ENCODE data around the gene AXIN1. TPM values are rescaled to one million over a fixed set of nuclear protein-coding genes. Genes with fewer than 3 reads are reported as not detected.

The AXIN1 gene, protein sequence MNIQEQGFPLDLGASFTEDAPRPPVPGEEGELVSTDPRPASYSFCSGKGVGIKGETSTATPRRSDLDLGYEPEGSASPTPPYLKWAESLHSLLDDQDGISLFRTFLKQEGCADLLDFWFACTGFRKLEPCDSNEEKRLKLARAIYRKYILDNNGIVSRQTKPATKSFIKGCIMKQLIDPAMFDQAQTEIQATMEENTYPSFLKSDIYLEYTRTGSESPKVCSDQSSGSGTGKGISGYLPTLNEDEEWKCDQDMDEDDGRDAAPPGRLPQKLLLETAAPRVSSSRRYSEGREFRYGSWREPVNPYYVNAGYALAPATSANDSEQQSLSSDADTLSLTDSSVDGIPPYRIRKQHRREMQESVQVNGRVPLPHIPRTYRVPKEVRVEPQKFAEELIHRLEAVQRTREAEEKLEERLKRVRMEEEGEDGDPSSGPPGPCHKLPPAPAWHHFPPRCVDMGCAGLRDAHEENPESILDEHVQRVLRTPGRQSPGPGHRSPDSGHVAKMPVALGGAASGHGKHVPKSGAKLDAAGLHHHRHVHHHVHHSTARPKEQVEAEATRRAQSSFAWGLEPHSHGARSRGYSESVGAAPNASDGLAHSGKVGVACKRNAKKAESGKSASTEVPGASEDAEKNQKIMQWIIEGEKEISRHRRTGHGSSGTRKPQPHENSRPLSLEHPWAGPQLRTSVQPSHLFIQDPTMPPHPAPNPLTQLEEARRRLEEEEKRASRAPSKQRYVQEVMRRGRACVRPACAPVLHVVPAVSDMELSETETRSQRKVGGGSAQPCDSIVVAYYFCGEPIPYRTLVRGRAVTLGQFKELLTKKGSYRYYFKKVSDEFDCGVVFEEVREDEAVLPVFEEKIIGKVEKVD
- 41.5 and 88.6 TPM in 2 replicates for total RNA-seq (2011; cell fraction: chromatin; rRNA removed; ENCODE audit: low replicate concordance)
- total RNA-seq (2011; cell fraction: nucleolus; rRNA removed), result 39.7 and 42.5 TPM in 2 replicates
- 23.8 and 31.0 TPM in 2 replicates for total RNA-seq (2011; cell fraction: nucleoplasm; rRNA removed)
- total RNA-seq (2014; rRNA removed) (53.9 and 65.3 TPM in 2 replicates), total RNA-seq (2014; rRNA removed; fragmentation: Illumina TruSeq; extraction: Trizol) (13.1 and 16.0 TPM in 2 replicates), total RNA-seq (2015; rRNA removed; fragmentation: Illumina TruSeq; extraction: Trizol) (28.1 and 28.6 TPM in 2 replicates), total RNA-seq (2021) (49.9 and 58.0 TPM in 2 replicates), polyA plus RNA-seq (2011; rRNA removed) (7.4 and 13.0 TPM in 2 replicates), polyA plus RNA-seq (2014; fragmentation: Illumina TruSeq; extraction: Trizol) (25.9 and 36.3 TPM in 2 replicates), polyA plus RNA-seq (2014; fragmentation: Nextera tagmentation; extraction: Ambion mirVana) (under 1 TPM; 0.42 to 0.77 TPM), polyA plus RNA-seq (2014; rRNA removed) (36.8 and 40.5 TPM in 2 replicates), polyA minus RNA-seq (2011; rRNA and poly(A)+ RNA removed) (9.0 and 13.1 TPM in 2 replicates), Bru-seq, nascent RNA (percentile 74 among the genes with signal in this experiment), BruChase-seq, experiment 1, labeled RNA remaining after a 2-hour chase (percentile 74 among the genes with signal in this experiment), BruChase-seq, experiment 2, labeled RNA remaining after a 6-hour chase (percentile 76 among the genes with signal in this experiment)
- 13.6 and 26.9 TPM in 2 replicates for polyA plus RNA-seq (2011; cell fraction: cytosol; rRNA removed)
- polyA plus RNA-seq (2011; cell fraction: nucleus; rRNA removed), result 20.6 and 36.7 TPM in 2 replicates
- 26.0 and 33.9 TPM in 2 replicates for polyA plus RNA-seq (2012)
- 16.1 and 34.2 TPM in 2 replicates for polyA minus RNA-seq (2011; cell fraction: cytosol; rRNA and poly(A)+ RNA removed)
- 14.3 and 14.4 TPM in 2 replicates for polyA minus RNA-seq (2011; cell fraction: nucleus; rRNA and poly(A)+ RNA removed)
- long read RNA-seq, experiment 1, transcript AXIN1-202 (10 exons, 3,324 nt), result major isoform, 29 of 144 reads
- long read RNA-seq, experiment 1, partial matches to known transcripts, result 61 of 144 reads
- long read RNA-seq, experiment 1, other reads (novel, unspliced or antisense), result 50 of 144 reads
- long read RNA-seq, experiment 2, transcript AXIN1-202 (10 exons, 3,324 nt), result major isoform, 12 of 67 reads
- long read RNA-seq, experiment 2, partial matches to known transcripts, result 26 of 67 reads
- long read RNA-seq, experiment 2, other reads (novel, unspliced or antisense), result 25 of 67 reads
- long read RNA-seq, experiment 3, partial matches to known transcripts, result 4 of 11 reads
- long read RNA-seq, experiment 3, other reads (novel, unspliced or antisense), result 4 of 11 reads

DNA sequence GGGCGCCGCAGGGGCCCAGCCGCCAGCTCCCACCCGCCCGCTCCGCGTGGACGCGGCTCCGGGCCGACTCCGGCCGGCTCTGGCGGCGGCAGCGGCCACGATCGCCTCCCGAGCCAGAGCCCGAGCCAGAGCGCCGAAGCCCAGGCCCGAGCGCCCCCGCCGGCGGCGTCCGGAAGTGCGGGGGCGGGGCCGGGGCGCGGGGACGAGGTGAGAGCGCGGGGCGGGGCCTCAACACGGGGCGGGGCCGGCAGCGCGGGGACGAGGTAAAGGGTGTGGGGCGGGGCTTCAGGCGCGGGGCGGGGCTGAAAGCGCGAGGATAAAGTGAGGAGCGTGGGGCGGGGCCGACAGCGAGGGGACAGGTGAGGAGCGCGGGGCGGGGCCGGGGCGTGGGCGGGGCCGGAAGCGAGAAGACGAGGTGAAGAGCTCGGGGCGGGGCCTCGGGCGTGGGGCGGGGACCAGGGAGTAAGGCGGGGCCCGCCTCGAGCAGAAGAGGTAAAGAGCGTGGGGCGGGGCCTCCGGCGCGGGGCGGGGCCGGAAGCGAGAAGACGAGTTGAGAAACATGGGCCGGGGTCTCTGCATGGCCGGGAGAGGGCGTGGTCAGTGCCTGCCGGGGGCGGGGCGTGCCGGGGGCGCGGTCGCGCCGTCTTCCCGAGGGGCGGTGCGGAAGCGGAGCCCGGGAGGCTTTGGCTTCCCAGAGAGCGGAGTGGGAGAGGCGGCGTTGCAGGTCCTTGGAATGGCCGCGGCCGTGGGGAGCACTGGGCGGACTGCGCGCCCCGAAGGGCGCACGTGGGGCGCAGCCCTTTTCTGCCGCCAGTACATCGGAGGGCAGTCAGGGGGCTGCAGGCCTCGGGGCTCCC is at the start of gene AXIN1:
Gene AXIN1, minus strand, starts transcription at position 177 of the 857 bp plus-strand sequence. CDS start 5,698 bp downstream, outside the sequence.
- ATAC-seq, result peak; percentile 89
- H3K36me3 ChIP-seq (ENCODE audit: control insufficient read depth, insufficient read depth, low read length), result peaks cover 27% of the 10 kb centered on the region
- intact Hi-C loops (cut with micrococcal nuclease), result loop anchor here (5.0 kb wide), 1 partner anchor 115 kb away; no protein-coding TSS in a partner anchor
- peak within 1 kb of the TSS; percentile 81 for H3K27ac ChIP-seq (ENCODE audit: extremely low read depth, low read depth, low read length)
- peaks cover 3% of the 10 kb centered on the region for H3K9me1 ChIP-seq (ENCODE audit: control insufficient read depth, insufficient read depth, low read length)
- ChIA-PET CTCF (ENCODE audit: low intra/inter-chr PET ratio) (no interaction called here), POLR2A (interaction anchor here (0.5 to 1.4 kb wide), 5 partner anchors 13 to 369 kb away, joined by 3 to 5 read pairs (median 3); no protein-coding TSS in a partner anchor)
- DNase-seq (ENCODE audit: extremely low read depth in 1 of 4, low spot score in 3 of 4), result peak; percentile 90 to 99 (median 94)
- peak within 1 kb of the TSS; percentile 89 for H2AFZ ChIP-seq (ENCODE audit: low read depth, low read length)
- no peak for FAIRE-seq
- H3K27me3 ChIP-seq (ENCODE audit: control insufficient read depth in 2 of 2, insufficient read depth in 2 of 2, low read length in 2 of 2), result no peaks in the 10 kb centered on the region
- peak within 1 kb of the TSS; percentile 78 for H3K4me3 ChIP-seq
- no TSS peak for BruUV-seq (replicated peaks)
- in situ Hi-C loops (cut with MboI), result no loop called here
- H3K4me2 ChIP-seq (ENCODE audit: insufficient read depth, low read length), result peak within 1 kb of the TSS; percentile 86
- peaks cover 26 to 35% of the 10 kb centered on the region in 2 experiments for H3K4me1 ChIP-seq (replicated peaks in 1 of 2; ENCODE audit: control insufficient read depth in 2 of 2, insufficient read depth in 2 of 2, low read length in 2 of 2)
- peak within 1 kb of the TSS; percentile 81 to 98 for H3K9ac ChIP-seq (ENCODE audit: insufficient read depth in 1 of 2, low read depth in 2 of 2, low read length in 2 of 2)
- H3K9me3 ChIP-seq (replicated peaks; ENCODE audit: control insufficient read depth, insufficient read depth, low read depth, low read length), result no peaks in the 10 kb centered on the region
- no peaks in the 10 kb centered on the region; the same call in 1 of the 2 replicates for H4K20me1 ChIP-seq (replicated peaks; ENCODE audit: control insufficient read depth, insufficient read depth, low read length)
- WGBS (ENCODE audit: insufficient coverage, low coverage, missing lambda C conversion rate), result under 1% methylated on average over 28 of the region's 113 CpGs
- peaks cover 43% of the 10 kb centered on the region for H3K79me2 ChIP-seq (ENCODE audit: control insufficient read depth, insufficient read depth, low read length)
- TF ChIP-seq NCOA6 (IDR thresholded peaks at IDR 0.05) (no peak), PHB (CRISPR knock-in tag; IDR thresholded peaks at IDR 0.05) (peak; percentile 32; the same call in 1 of the 2 replicates), SRF (CRISPR knock-in tag; IDR thresholded peaks at IDR 0.05) (peak in 1 of 2 experiments; percentile 55; a peak in 1 of 4 replicates), ZFX (CRISPR knock-in tag; IDR thresholded peaks at IDR 0.05) (peak; percentile 91), JUND (IDR thresholded peaks at IDR 0.05; ENCODE audit: borderline replicate concordance, low read depth, low read length) (0 out of 2 replicates have a peak, but pooled peaks have one; percentile 12), JUND (tag; IDR thresholded peaks at IDR 0.05; ENCODE audit: borderline replicate concordance, low read depth, low read length) (no peak), SAP30 (IDR thresholded peaks at IDR 0.05; ENCODE audit: borderline replicate concordance, insufficient read depth, low read depth, low read length, poor library complexity, severe bottlenecking) (peak; percentile 35), ERF (CRISPR knock-in tag; IDR thresholded peaks at IDR 0.05) (0 out of 2 replicates have a peak, but pooled peaks have one; percentile 46), POLR2AphosphoS5 (IDR thresholded peaks at IDR 0.05; ENCODE audit: control insufficient read depth, insufficient read depth, low read depth, low read length) (peak; percentile 62; the same call in 1 of the 2 replicates)
- TF ChIP-seq, protein P1, sequence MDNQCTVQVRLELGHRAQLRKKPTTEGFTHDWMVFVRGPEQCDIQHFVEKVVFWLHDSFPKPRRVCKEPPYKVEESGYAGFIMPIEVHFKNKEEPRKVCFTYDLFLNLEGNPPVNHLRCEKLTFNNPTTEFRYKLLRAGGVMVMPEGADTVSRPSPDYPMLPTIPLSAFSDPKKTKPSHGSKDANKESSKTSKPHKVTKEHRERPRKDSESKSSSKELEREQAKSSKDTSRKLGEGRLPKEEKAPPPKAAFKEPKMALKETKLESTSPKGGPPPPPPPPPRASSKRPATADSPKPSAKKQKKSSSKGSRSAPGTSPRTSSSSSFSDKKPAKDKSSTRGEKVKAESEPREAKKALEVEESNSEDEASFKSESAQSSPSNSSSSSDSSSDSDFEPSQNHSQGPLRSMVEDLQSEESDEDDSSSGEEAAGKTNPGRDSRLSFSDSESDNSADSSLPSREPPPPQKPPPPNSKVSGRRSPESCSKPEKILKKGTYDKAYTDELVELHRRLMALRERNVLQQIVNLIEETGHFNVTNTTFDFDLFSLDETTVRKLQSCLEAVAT (IDR thresholded peaks at IDR 0.05), result no peak

Measured in K562 (cell line).